ENCODE results near the gene LEF1.

DNA sequence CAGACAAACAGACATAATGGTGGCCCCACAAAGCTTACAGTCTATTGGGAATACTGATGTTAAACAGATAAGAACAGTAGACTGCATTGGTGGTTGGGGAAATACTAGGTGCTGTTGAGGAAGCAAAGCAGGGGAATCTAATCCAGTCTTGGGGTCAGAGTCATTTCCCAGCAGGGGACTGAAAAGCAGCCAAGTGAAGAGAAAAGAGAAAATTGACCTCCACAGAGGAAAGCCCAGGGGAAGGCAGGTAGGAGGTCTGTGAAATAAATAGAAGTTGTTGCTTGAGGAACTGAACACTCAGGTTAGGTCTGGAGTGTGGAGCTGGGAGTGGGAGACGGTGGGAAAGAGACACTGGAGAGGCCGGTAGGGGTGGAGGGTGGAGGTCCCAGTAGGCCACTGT is 33.0 kb upstream of the LEF1 start:
- TF ChIP-seq POLR2A (IDR thresholded peaks at IDR 0.05) (no peak), POLR2AphosphoS5 (IDR thresholded peaks at IDR 0.05) (no peak), CTCF (IDR thresholded peaks at IDR 0.05) (no peak)
